Ovary (tissue), 3 donors: Measurements from ENCODE around the gene KYNU.

ENCODE experiments used
- EP300 ChIP-seq: sonication (generic); formaldehyde crosslinking; IDR thresholded peaks from one replicate; pipeline ENCODE4 v1.6.1; 2017; ENCODE audit warnings: antibody characterized with exemption
- TF ChIP-seq, protein P1 (sequence below), 3 donors: fragments of 450-650 bp in 2 of 3; fragments of 200-600 bp in 1 of 3; IDR thresholded peaks; one replicate each; pipeline versions ENCODE4 v1.5.1 to v1.8.0; 2016 to 2022; ENCODE audit warnings: antibody characterized with exemption in 3 of 3, mild to moderate bottlenecking in 1 of 3
- donor health status: DM: no; HTN: no; CAD: no.

DNA sequence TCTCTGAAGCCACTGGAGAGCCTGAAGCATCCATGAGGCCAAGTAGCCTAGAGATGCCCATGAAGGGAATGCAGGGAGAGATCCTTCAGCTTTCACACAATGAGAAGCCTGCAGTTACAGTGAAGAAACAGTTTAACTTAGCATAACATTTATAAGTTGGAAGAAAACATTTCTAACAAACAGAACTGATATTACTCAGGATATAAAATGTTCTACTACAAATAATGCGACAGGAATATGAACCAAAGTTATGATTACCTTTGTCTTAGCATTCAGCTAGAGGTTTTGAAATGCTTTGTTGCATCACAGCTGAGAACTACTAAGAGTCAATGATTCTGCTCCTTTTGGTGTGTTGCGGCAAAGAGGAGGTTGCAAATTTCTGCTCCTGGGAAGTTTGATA, 6.9 kb upstream of the KYNU start:
- no peak for TF ChIP-seq EP300
- TF ChIP-seq, protein P1, sequence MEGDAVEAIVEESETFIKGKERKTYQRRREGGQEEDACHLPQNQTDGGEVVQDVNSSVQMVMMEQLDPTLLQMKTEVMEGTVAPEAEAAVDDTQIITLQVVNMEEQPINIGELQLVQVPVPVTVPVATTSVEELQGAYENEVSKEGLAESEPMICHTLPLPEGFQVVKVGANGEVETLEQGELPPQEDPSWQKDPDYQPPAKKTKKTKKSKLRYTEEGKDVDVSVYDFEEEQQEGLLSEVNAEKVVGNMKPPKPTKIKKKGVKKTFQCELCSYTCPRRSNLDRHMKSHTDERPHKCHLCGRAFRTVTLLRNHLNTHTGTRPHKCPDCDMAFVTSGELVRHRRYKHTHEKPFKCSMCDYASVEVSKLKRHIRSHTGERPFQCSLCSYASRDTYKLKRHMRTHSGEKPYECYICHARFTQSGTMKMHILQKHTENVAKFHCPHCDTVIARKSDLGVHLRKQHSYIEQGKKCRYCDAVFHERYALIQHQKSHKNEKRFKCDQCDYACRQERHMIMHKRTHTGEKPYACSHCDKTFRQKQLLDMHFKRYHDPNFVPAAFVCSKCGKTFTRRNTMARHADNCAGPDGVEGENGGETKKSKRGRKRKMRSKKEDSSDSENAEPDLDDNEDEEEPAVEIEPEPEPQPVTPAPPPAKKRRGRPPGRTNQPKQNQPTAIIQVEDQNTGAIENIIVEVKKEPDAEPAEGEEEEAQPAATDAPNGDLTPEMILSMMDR (IDR thresholded peaks at IDR 0.05), result no peak
